Neural progenitor cell (in vitro differentiated cells): Measurements from ENCODE around the gene GRM2.

Experiments
- EZH2 ChIP-seq: fragments of 200-600 bp; sonication (generic); IDR thresholded peaks from 2 replicates; pipeline ENCODE4 v1.6.1; 2017; ENCODE audit warnings: antibody characterized with exemption, mild to moderate bottlenecking, moderate library complexity
- EZH2phosphoT487 ChIP-seq: fragments of 200-600 bp; sonication (generic); IDR thresholded peaks from 2 replicates; pipeline ENCODE4 v1.6.1; 2017; ENCODE audit warnings: antibody characterized with exemption
- TF ChIP-seq, protein P1 (sequence below): fragments of 200-600 bp; sonication (generic); IDR thresholded peaks from 2 replicates; pipeline ENCODE4 v1.5.1; 2017; ENCODE audit warnings: antibody characterized with exemption, mild to moderate bottlenecking

DNA sequence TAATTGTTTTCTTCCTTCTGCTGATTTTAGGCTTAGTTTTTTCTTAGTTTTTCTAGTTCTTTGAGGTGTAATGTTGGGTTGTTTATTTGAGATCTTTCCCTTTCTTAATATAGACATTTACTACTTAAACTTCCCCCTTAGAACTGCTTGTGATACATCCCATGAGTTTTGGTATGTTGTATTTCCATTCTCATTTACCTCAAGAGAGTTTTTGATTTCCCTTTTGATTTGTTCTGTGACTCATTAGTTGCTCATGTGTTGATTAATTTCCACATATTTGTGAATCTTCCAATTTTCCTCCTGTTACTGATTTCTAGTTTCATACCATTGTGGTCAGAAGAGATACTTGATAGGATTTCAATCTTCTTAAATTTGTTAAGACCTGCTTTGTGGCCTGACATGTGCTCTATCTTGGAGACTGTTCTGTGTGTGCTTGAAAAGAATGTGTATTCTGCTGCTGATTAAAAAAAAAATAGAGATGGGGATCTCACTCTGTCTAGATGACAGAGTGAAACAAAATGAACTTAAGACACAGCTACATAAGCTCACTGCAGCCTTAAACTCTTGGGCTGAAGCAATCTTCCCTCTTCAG, 22.3 kb downstream of the GRM2 start:
- TF ChIP-seq, protein P1, sequence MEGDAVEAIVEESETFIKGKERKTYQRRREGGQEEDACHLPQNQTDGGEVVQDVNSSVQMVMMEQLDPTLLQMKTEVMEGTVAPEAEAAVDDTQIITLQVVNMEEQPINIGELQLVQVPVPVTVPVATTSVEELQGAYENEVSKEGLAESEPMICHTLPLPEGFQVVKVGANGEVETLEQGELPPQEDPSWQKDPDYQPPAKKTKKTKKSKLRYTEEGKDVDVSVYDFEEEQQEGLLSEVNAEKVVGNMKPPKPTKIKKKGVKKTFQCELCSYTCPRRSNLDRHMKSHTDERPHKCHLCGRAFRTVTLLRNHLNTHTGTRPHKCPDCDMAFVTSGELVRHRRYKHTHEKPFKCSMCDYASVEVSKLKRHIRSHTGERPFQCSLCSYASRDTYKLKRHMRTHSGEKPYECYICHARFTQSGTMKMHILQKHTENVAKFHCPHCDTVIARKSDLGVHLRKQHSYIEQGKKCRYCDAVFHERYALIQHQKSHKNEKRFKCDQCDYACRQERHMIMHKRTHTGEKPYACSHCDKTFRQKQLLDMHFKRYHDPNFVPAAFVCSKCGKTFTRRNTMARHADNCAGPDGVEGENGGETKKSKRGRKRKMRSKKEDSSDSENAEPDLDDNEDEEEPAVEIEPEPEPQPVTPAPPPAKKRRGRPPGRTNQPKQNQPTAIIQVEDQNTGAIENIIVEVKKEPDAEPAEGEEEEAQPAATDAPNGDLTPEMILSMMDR, result no peak
- TF ChIP-seq EZH2 (no peak), EZH2phosphoT487 (no peak)
